GM23248 (cell line): ENCODE measurements around the gene ADCY5. TPM values are rescaled to one million over a fixed set of nuclear protein-coding genes. Genes with fewer than 3 reads are reported as not detected.

ENCODE experiments used
- DNase-seq: peaks from one replicate; pipeline ENCODE4 v3.0.0-alpha.2; 2015
- H2AFZ ChIP-seq: fragments of 200-600 bp; sonication (generic); 2 replicates; pipeline ENCODE4 v1.6.1; 2016; ENCODE audit warnings: antibody characterized with exemption
- H3F3A ChIP-seq: fragments of 200-600 bp; sonication (generic); 2 replicates; pipeline ENCODE4 v1.6.1; 2016; ENCODE audit warnings: mild to moderate bottlenecking, antibody characterized with exemption, mixed run types; ENCODE audit not compliant: insufficient read depth
- H3K27ac ChIP-seq: fragments of 200-600 bp; sonication (generic); 2 replicates; pipeline ENCODE4 v1.5.1; 2016; ENCODE audit warnings: mild to moderate bottlenecking
- H3K27me3 ChIP-seq: fragments of 200-600 bp; sonication (generic); replicated peaks from 2 replicates; pipeline ENCODE4 v1.6.1; 2016; ENCODE audit warnings: mild to moderate bottlenecking; ENCODE audit not compliant: insufficient read depth
- H3K36me3 ChIP-seq: fragments of 200-600 bp; sonication (generic); 2 replicates; pipeline ENCODE4 v1.6.1; 2016; ENCODE audit warnings: low read depth, mild to moderate bottlenecking
- H3K4me1 ChIP-seq: fragments of 200-600 bp; sonication (generic); 2 replicates; pipeline ENCODE4 v1.6.1; 2016; ENCODE audit warnings: mild to moderate bottlenecking; ENCODE audit not compliant: insufficient read depth
- H3K4me2 ChIP-seq: fragments of 200-600 bp; sonication (generic); one replicate; pipeline ENCODE4 v1.6.1; 2016; ENCODE audit warnings: mild to moderate bottlenecking; ENCODE audit not compliant: unreplicated experiment
- H3K4me3 ChIP-seq: fragments of 200-600 bp; sonication (generic); 2 replicates; pipeline ENCODE4 v1.5.1; 2016; ENCODE audit warnings: mild to moderate bottlenecking
- H3K79me2 ChIP-seq: fragments of 200-600 bp; sonication (generic); 2 replicates; pipeline ENCODE4 v1.6.1; 2016; ENCODE audit warnings: mild to moderate bottlenecking; ENCODE audit not compliant: insufficient read depth
- H3K9ac ChIP-seq: fragments of 200-600 bp; sonication (generic); 2 replicates; pipeline ENCODE4 v1.6.1; 2016; ENCODE audit warnings: mild to moderate bottlenecking
- H3K9me2 ChIP-seq: fragments of 200-600 bp; sonication (generic); 2 replicates; pipeline ENCODE4 v1.6.1; 2016; ENCODE audit warnings: mixed run types, mild to moderate bottlenecking, moderate library complexity; ENCODE audit not compliant: insufficient read depth
- H3K9me3 ChIP-seq: fragments of 200-600 bp; sonication (generic); one replicate; pipeline ENCODE4 v1.6.1; 2017; ENCODE audit warnings: low read depth
- H4K20me1 ChIP-seq: fragments of 200-600 bp; sonication (generic); 2 replicates; pipeline ENCODE4 v1.6.0; 2016; ENCODE audit not compliant: insufficient read depth
- EZH2 ChIP-seq: fragments of 200-600 bp; sonication (generic); IDR thresholded peaks from 2 replicates; pipeline ENCODE4 v1.6.1; 2018; ENCODE audit warnings: antibody characterized with exemption, mild to moderate bottlenecking; ENCODE audit not compliant: insufficient read depth, poor library complexity, severe bottlenecking
- EZH2phosphoT487 ChIP-seq: fragments of 200-600 bp; sonication (generic); IDR thresholded peaks from 2 replicates; pipeline ENCODE4 v1.6.1; 2018; ENCODE audit warnings: antibody characterized with exemption, moderate library complexity, mild to moderate bottlenecking, low read depth; ENCODE audit not compliant: insufficient read depth
- WGBS, 2 experiments: methylation state at CpG; one replicate each; pipeline ENCODE4 v1.1.6; 2015 to 2017; ENCODE audit warnings: low lambda C conversion rate in 2 of 2, low coverage in 1 of 2; ENCODE audit errors: missing lambda C conversion rate in 2 of 2; 5-methylcytosine and 5-hydroxymethylcytosine counted together
- in situ Hi-C: fragments of 300-500 bp; cut with MboI; formaldehyde crosslinking; loops from 2 replicates; pipeline ENCODE4 v1.15.0; 2020
- polyA plus RNA-seq: library from polyadenylated mRNA; unstranded; fragments of >200 nt; fragmentation: Nextera tagmentation; extraction: Ambion mirVana; gene quantifications from 2 replicates; pipeline ENCODE4 v1.2.1, GENCODE V29; 2016
- total RNA-seq: library from RNA; depleted of rRNA; stranded (reverse); fragments of >200 nt; shearing (Covaris generic); gene quantifications from 2 replicates; pipeline ENCODE4 v1.2.3, GENCODE V29; 2014

ADCY5 gene
- total and polyA plus RNA-seq, 2 experiments from 2014 or later = 0.09 to 1.2 TPM

- H4K20me1 ChIP-seq = no peaks in the 10 kb centered on the region
- H3F3A ChIP-seq = peaks cover 25% of the 10 kb centered on the region
- 75 to 78% methylated on average over 10 of the region's 10 CpGs for WGBS, 2 experiments
- H3K9me2 ChIP-seq = no peaks in the 10 kb centered on the region
- peaks cover 24% of the 10 kb centered on the region for H3K4me1 ChIP-seq
- DNase-seq = no peak
- no peaks in the 10 kb centered on the region for H3K79me2 ChIP-seq
- no peak overlapping the region for H2AFZ ChIP-seq
- no peak for TF ChIP-seq EZH2phosphoT487
- H3K4me2 ChIP-seq = no peak overlapping the region
- H3K27ac ChIP-seq = no peak overlapping the region
- H3K36me3 ChIP-seq = no peaks in the 10 kb centered on the region
- H3K4me3 ChIP-seq = no peak overlapping the region
- in situ Hi-C loops = no loop called here
- no peak overlapping the region for H3K9ac ChIP-seq
- no peaks in the 10 kb centered on the region for H3K9me3 ChIP-seq
- H3K27me3 ChIP-seq = no peaks in the 10 kb centered on the region
These were observed 172.4 kb downstream of the ADCY5 start for GRCh38 chr3:123276346-123277006.

DNA sequence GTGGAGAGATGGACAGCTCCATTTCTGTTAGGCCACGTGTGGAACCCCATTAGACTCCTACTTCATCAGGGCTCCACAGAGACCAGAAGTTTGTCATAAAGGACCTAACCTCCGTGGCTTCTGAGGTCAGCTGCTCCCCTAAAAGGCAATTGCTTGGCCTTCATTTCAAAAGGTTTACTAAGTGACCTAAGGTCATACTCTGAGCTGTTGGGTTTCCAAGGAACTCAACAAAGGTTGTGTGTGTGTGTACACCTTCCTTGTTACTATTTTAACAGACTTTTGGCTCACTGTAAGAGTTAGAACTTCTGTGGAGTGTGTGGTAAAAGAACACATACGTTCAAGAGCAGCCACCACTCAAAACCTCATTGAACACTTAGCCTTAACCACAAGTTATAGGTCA, 173.2 kb downstream of the ADCY5 start:
- in situ Hi-C loops = no loop called here
- Histone ChIP-seq H3K9ac (no peak overlapping the region), H3K9me2 (no peaks in the 10 kb centered on the region), H3F3A (peaks cover 27% of the 10 kb centered on the region), H3K4me2 (no peak overlapping the region), H3K79me2 (no peaks in the 10 kb centered on the region), H4K20me1 (no peaks in the 10 kb centered on the region), H3K4me3 (no peak overlapping the region), H3K4me1 (peaks cover 24% of the 10 kb centered on the region), H3K27me3 (no peaks in the 10 kb centered on the region), H3K27ac (no peak overlapping the region), H3K36me3 (no peaks in the 10 kb centered on the region), H3K9me3 (no peaks in the 10 kb centered on the region), H2AFZ (no peak overlapping the region)
- no peak for DNase-seq
- 66 to 76% methylated on average over 3 of the region's 3 CpGs for WGBS, 2 experiments
- TF ChIP-seq EZH2 = no peak
- no peak for TF ChIP-seq EZH2phosphoT487

GRCh38 chr3:123272547-123272946, 176.3 kb downstream of the ADCY5 start:
- H3K9me2 ChIP-seq = no peaks in the 10 kb centered on the region
- H3F3A ChIP-seq = peaks cover 27% of the 10 kb centered on the region
- no peaks in the 10 kb centered on the region for H3K9me3 ChIP-seq
- in situ Hi-C loops = no loop called here
- H3K79me2 ChIP-seq = no peaks in the 10 kb centered on the region
- no peak for TF ChIP-seq EZH2phosphoT487
- TF ChIP-seq EZH2 = no peak
- 68 to 70% methylated on average over 2 of the region's 2 CpGs for WGBS, 2 experiments
- no peaks in the 10 kb centered on the region for H4K20me1 ChIP-seq
- H3K9ac ChIP-seq = peak overlapping the region; percentile 69
- H3K4me1 ChIP-seq = peaks cover 24% of the 10 kb centered on the region
- H3K27ac ChIP-seq = peak overlapping the region; percentile 97
- H3K4me2 ChIP-seq = peak overlapping the region; percentile 63
- H2AFZ ChIP-seq = no peak overlapping the region
- no peaks in the 10 kb centered on the region for H3K27me3 ChIP-seq
- no peaks in the 10 kb centered on the region for H3K36me3 ChIP-seq
- peak; percentile 72 for DNase-seq
- H3K4me3 ChIP-seq = no peak overlapping the region

DNA sequence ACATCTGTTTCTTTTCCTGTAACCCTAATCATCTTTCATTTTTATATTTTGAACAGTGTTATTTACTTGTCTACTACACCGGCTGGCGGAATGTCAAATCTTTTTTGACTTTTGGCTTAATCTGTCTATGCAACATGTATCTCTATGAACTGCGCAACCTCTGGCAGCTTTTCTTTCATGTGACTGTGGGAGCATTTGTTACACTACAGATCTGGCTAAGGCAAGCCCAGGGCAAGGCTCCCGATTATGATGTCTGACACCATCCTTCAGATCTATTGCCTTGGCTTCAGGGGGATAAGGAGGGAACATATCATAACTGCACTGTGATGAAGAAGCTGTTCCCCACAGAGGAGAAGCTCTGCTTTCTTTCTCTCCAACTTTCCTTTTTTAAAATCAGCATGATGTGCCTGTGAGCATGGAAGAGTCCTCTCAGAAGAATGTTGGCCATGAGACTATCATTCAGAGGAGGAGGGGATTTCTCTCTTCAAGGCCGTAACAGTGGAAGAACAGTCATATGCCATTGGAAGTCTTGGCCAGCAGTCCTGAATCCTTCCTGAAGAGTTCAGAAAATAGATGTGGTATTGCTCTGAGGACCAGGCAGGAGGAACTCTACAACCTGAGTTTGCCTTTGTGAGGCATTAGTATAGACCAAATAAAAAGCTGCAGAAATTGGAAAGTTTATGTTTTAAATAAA, 177.3 kb downstream of the ADCY5 start:
- peak overlapping the region; percentile 97 for H3K27ac ChIP-seq
- H4K20me1 ChIP-seq = no peaks in the 10 kb centered on the region; the same call in 1 of the 2 replicates
- no peaks in the 10 kb centered on the region for H3K79me2 ChIP-seq
- no peaks in the 10 kb centered on the region for H3K9me2 ChIP-seq
- TF ChIP-seq EZH2phosphoT487 = no peak
- no peak for TF ChIP-seq EZH2
- no peaks in the 10 kb centered on the region for H3K27me3 ChIP-seq
- H3K36me3 ChIP-seq = no peaks in the 10 kb centered on the region
- no peaks in the 10 kb centered on the region for H3K9me3 ChIP-seq
- H2AFZ ChIP-seq = no peak overlapping the region
- H3K4me2 ChIP-seq = no peak overlapping the region
- peaks cover 24% of the 10 kb centered on the region for H3K4me1 ChIP-seq
- no peak for DNase-seq
- peaks cover 27% of the 10 kb centered on the region for H3F3A ChIP-seq
- 41 to 51% methylated on average over 5 of the region's 5 CpGs for WGBS, 2 experiments
- no peak overlapping the region for H3K9ac ChIP-seq
- no peak overlapping the region for H3K4me3 ChIP-seq
- in situ Hi-C loops = no loop called here
